Stimulated activated CD4-positive, alpha-beta T cell treated with anti-CD3 and anti-CD28 coated beads, TNF-alpha, amount 100 ng/mL, for 4 hours (primary cell): Measurements from ENCODE around the gene RAB11FIP2.

Experiments used
- DNase-seq, 3 experiments: peaks; one replicate each; pipeline ENCODE4 v3.0.0-alpha.2; 2020; ENCODE audit warnings: low read depth in 3 of 3

Gene RAB11FIP2

DNA sequence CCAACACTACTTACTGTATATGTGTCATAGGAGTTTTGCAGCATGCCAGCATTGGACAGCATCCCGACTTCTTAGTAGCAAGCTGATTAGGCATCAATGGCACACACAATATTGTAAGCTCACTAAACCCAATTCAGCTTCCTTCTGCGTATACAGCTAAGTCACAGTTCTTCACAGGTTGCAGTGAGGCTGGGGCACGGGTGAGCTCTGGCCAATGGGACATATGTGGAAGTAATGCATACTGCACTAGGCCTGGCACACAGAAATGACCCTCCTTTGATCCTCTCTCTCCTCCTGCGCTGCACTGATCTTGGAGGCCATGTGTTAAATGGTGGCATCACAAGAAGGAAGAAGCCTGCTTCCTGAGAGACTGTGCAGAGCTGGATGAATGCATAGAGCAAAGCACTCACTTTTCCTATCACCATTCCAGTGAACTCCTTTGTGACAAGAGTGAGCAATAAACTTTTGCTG, 11.9 kb downstream of the RAB11FIP2 start:
- no peak for DNase-seq

DNA sequence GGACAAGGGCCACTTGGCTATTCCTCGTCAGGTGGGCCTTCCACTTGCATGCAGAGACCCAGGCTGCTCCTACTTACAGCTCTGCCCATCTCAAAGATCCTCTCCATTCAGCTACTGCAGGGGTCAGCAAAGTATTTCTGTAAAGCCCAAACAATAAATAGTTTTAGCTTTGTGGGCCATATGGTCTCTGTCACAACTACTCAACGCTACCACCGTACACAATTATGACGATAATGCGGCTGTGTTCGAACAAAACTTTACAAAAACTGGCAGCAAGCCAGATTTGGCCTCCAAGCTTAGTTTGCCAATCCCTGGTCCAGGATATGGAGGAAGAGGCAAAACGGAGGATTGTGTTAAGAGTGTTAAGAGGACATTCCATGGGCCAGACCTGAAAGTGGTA, 12.8 kb downstream of the RAB11FIP2 start:
- DNase-seq = no peak

DNA sequence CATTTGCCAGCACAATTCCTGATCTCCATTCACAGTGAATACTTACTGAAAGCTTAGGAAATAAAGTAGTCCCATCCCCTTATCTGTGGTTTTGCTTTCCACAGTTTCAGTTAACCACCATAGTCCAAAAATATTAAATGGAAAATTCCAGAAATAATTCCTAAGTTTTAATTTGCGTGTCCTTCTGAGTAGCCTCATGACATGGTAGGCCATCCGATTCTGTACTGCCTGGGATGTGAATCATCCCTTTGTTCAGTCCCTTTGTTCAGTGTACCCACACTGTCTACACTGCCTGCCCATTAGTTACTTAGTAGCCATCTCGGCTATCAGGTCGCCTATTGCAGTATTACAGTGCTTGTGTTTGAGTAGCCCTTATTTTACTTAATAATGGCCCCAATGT, 14.2 kb downstream of the RAB11FIP2 start:
- no peak for DNase-seq

DNA sequence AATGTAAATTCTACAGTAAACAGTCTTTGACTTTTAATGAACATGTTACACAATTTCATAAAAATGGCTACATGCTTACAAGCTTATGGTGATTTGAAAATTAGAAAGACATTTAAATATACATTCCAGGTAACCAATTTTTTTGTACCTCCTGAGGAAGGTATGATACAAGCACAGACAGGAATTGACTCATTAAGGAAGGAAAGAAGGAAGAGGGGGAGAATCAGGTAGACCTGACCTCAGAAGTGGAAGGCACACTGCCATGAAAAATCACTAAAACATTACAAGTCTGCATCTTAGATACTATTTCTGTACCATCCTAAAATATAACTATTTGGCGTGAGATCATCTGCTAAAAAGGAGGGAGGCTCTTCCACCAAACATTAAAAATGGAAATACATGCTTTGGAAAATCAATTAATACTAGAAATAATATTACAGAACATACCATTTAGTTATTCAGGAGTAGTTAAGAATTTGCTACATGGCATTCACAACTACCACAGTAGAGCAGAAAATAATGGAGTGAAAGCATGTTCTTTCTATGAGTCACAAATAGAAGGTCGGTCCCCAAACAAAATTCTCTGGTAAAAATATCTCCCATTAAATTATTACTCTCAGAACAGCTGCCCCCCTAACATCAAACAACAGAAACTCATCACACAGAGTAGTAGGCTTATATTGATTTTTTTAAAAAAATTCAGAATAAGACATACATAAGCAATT, 15.2 kb downstream of the RAB11FIP2 start:
- no peak for DNase-seq

DNA sequence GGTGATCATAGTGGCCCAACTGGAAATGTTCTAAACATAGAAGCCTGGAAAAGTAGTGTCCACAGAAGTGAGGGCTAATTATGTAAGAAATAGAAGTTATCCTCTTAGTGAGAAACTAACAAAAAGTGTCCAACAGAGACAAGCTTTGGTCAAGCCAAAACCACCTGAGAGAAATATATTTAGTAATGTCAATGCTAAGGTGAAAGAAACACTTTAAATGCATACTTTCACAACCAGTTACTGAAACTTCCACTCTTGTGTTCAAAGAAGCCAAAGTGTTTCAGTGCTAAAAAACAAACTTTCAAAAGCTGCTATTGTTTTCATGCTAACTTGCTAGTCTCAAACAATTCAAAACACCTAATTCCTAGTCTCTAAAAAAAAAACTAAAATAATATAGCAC, 18.1 kb downstream of the RAB11FIP2 start:
- DNase-seq = no peak

DNA sequence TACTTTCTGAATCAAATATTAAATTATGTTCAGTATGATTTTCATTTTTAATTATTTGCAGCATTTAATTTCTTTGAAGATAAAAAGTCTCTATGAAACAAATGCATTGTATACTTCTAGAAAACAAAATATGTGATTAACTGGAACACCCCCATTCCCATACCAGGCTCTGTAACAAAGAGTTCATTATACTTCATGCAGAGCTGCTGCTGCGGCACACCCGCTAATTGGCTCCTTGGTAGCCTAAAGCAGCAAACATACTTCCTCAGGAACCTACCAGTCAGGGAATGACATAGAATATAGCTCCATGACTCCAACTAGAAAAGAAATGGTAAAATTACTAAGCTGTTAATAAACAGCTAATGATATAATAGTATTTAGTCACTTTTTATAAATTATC, 19.3 kb downstream of the RAB11FIP2 start:
- DNase-seq = no peak

DNA sequence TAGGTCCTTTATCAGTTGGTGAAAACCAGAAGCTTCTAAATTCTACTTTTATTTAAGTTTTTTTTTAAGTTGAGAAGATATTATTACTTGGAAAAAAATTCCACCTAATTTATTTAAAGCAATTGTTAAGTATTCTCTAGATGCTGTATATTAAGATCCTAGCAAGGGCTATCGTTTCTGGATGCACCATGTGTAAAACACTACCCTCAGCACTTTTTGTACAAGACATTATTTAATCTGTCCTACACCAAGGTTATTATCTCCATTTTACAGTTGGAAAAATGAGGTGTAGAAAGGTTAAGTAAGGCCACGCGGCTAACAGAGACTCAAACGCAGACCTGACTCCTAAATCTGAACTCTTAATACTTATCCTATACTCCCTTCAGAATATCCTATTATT, 19.8 kb downstream of the RAB11FIP2 start:
- no peak for DNase-seq

DNA sequence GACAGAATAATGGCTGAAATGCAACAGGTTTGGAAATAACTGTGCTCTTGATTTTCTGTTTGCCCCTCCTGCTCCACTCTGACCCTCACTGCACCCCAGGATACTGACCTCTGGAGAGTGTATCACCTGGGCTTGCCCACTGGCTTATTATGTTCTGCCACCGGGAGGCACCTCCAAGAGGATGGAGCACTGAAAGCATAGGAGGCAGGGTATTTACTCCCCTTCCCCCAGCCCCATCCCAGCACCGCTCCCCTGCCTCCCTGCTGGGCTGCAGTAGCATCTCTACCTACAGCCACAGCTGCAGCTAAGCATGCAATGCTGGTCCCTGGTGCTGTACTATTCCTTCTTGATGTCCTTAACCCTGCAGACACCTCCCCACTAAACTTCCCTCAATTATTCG, 26.4 kb downstream of the RAB11FIP2 start:
- DNase-seq = no peak

DNA sequence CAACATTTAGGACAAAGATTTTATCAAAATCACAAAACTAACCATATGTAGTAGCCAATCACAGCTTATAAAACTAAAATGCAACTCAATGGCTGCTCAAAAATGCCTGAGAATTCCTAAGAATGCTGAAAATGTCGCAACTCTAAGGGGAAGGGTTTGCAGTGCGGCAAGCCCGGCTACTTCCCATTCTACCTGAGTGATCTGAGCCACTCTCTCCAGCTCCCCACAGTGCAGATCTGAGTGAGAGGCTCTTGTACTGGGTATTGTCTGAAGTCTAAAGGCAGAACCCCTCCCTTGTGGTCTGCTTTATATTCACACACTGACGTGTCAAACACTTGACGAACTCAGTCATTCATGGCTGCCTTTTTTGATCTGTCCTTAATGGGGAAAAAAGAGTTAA, 28.9 kb downstream of the RAB11FIP2 start:
- DNase-seq = no peak

DNA sequence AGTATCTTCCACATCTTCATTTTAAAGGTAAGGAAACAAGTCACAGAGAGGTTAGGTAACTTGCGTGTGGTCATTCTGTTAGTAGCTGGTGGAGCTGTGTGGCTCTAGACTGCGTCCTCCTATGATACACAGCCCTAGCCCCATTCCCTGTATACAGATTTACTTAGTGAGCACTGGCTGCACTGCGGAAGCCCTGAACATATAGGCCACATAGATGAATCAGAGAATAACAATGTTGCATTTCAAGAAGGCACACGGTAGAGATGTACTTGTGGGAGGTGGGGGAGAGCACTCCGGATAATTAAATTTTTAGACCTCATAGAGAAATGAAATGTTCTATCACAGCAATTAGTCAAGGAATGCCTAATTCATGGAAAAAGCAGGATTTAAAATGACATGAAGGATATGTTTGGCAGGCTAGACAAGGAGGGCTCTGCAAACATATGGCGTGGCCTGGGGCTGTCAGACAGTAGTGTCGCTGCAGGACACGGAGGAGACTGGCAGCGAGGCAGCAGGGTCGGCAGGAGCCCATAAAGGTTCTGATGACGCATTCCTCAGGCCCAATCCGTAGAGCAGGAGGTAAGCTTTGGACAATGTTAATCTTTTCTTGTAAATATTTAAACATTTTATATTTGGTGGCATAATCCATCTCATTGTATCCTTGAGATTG, 29.5 kb downstream of the RAB11FIP2 start:
- DNase-seq = no peak

DNA sequence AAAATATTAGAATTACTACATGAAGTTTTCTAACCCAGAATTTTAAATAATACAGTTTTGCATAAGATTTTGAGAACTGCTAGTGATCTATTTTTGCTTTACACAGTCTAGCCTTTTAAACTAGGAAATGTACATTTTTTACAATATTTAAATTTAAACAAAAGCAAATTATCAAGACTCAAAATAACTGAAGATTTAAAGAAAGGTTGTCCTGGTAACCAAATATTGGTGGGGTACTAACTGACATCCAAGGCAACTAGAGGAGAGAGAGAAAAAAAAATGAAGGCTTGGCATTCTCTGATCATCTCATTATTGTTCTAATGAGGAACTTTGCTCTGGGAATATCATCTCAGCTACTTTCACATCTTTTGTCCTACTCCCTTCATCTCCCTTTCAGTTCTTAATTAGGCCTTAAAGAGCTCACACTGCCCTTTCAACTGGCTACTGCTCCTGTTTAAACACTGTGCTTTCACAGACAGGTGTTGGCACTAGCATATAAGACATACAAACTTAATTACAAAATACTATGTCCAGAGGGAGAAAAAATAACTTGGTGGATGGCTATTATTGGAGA, 33.7 kb downstream of the RAB11FIP2 start:
- no peak for DNase-seq

DNA sequence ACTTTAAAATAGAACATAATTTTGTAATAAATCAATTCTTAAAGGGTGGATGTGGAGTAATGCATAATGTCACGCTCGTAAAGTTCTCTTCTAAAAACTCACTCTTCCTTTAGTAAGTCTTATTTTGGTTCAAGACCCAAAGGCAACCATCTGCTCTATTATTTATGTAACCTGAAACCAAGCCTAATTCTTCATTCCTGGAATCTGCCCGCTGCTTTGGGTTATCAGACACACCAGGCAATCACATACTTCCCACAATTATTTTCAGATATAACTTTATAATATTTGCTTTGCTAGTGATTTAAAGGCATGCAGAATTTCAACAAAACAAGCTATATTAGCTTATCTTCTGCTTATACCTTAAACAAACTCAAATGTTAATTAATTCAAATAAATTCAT, 39.0 kb downstream of the RAB11FIP2 start:
- DNase-seq = no peak

DNA sequence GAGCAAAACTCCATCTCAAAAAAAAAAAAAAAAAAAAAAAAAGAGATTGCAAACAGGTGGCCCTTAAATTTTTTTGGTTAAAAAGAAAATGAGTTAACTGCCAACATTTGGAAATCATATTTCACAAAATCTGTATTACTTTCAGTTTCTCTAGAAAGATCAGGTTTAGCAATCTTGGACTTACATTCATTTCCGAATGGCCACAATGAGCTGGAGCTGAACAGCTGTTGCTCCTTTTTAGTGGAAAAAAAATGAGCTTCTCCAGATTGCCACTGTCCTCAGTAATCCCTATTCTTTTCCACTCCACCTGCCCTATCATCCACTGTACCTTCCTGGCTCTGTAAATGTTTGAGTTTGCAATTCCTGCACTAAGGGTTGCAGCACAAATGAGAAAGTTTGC, 43.6 kb downstream of the RAB11FIP2 start:
- DNase-seq = no peak

DNA sequence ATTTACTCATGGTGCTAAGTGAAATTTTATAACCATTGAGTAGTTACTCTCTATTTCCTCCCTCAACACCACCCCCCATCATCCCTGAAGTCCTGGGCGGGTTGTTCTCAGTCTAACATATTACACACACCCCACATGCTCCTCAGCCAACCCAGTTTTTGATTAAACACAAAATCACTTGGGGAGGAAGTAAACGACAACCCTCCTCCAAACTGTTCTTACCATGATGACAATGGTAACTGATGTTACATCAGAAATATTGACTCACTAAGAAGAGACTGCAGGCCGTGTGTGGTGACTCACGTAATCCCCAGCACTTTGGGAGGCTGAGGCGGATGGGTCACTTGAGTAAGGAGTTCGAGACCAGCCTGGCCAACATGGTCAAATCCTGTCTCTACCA, 44.2 kb downstream of the RAB11FIP2 start:
- DNase-seq = no peak

DNA sequence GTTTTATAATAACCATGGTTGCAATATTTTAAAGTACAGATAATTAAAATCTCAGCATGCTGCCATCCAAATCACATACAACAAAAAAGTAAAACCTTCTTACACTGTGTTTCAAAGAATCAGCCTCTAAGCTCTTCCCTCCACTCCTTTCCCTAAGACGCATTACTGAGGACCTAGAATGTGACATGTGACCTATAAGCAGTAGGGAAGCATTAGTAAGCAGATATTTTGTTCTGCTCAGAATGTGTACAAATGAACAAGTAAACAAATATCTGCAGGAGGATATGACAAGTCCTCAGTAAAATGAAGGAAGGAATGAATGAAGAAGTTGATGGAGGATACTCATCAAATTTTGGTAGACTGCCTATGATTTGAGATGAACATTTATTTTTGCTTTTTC, 49.1 kb downstream of the RAB11FIP2 start:
- DNase-seq = no peak

DNA sequence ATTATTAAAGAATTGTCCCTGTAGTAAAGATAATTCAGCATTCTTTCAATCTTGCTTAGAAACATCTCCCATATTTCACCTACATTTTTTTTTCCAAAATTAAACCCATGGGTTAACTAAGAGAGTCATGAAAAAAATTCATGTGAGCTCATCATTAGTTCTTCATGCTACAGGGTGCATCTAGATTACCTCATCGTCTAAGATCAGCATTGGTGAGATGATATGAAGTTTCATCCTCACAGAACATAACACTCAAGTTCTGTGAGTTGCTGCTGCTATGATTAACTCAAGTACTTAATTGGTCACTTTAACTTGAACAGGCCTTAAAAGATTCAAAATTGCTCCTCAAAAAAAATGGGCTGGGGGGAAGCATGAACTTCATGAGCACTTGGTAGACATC, 50.0 kb downstream of the RAB11FIP2 start:
- DNase-seq = no peak

DNA sequence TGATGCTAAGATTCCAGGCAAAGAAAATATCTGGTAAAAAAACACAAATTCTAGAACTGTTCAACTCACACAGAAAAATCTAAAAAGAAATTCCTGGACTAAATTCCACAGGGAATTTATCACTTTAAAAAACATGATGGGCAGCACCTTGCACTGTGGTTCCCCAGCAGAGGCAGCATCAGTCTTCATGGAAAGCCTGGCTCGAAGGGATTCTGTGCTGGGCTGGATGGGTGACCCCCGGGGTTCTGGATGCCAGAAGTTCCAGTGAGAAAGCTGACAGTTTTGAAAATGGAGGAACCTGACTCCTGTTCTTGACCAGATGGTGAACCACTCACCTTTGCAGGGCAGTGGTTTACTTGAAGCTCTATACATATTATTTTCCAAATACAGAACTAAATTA, 52.0 kb downstream of the RAB11FIP2 start:
- no peak for DNase-seq

DNA sequence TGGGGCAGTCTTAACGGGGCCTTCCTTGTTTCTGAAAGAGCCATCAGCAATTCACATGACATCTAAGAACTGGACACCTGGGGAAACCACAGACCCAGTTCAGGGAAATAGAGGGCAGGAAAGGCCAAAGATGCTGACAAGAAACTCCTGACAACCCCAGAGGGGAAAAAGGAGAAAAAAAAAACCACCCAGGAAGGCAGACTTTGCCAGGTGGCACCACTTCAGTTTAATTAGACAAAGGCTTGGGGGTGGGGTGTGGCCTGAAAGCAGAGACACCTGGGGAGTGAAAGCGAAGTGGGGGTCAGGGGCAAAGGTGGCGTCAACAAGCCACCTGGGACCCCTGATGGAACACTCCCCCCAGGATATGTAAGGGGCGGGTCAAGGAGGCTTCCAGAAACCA, 53.6 kb downstream of the RAB11FIP2 start:
- no peak for DNase-seq

DNA sequence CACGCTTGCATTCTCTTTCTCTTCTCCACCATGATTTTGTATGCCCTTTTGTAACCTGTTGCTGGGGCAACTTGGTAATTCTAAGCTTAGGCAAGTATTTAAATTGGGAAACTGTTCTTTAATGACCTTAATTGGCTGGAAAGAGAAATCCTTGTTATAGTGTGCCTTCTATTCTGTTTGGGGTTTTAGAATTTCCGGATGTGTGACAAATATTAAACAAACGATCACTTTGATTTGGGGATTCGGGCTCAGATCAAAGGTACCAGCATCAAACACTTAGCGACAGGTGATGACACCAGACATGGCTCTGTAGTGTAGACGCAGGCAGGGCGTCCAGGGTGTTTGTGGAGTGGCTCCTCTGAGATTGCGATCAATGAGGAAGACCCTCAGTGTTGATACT, 55.0 kb downstream of the RAB11FIP2 start:
- DNase-seq = no peak

DNA sequence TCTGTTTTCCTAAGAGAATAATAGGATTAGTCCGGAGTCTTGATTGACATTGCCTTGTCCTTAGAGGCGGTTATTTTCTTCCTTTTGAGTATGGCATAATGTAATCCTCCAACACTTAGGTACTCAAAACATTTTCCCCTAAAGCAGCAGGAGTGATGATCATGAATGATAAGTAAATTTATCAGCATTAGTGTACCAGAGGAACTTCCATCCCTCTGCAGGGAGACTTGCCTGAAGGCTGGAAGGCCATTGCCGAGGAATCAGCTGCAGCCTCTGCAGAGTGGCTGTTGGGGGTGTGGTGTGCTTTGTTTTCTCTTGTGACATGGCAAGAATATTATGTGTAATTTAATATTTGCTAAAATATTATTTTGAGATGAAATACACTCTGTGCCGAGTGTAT, 56.8 kb downstream of the RAB11FIP2 start:
- no peak for DNase-seq

DNA sequence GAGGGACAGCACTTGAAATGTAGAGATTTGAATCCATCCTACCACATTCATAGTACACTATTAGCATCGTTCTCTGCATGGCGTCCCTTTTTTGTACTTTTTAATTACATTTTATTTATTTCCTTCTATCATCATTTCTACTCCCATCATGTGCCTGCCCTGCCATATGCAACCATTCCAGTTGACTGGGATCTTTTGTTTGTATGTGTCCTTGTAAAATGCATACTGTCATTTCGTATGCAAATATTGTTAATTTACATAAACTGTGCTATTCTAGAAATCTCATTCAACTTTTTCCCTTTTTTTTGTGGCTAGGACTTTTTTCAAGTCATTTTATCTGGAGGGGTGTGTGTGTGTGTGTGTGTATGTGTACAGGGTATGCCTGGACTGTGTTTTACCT, 57.9 kb downstream of the RAB11FIP2 start:
- DNase-seq = no peak

DNA sequence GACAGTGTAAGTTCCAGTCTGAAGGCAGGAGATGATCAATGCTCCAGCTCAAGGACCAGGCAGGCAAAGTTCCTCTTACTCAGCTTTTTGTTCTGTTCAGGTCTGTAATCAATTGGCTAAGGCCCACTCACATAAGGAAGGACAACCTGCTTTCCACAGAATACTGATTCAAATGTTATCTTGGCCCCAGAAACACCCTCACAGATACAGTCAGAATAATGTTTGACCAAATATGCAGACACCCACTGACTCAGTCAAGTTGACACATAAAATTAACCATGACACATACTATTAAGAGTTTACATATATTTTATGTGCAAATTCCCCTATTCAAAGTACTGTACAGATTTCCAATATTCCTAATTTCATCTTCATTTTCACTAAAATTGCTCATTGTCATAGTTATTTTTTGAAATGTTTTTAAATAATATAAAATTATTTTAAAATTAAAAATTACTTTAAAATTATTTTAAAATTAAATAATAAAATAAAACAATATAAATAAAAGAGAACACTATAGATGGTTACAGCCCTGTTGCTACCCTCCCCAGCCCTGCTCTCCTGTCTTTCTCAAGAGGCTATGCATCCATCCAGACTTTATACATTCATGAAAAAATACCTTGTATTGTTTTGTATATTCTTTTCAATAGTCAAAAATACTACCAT, 59.4 kb downstream of the RAB11FIP2 start:
- DNase-seq = no peak

DNA sequence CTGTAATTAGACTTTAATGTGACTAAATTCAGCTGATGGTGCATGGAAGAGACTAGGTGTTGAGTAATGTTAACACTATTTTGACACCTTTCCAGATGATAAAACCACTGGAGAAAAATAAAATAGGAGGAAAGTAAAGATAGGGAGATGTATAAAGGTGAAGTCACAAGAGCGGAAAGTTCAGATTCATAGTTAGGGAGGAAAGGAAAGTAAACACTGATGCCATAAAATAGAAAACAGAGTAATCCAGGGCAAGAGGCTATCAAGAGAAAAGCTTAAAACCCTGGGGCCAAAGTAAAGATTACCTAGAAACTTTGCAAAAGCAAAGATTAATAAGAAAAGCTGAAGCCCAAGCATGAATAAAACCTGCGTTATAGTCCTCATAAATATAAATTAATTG, 62.8 kb downstream of the RAB11FIP2 start:
- no peak for DNase-seq
